IPS-11a (cell line): ENCODE data around the gene TEAD4.
"Not testable (repeated sequence)": the region's sequence is repeated elsewhere in the genome, so short reads cannot be mapped to it uniquely, and the experiment has no call there.

ENCODE experiments used
- H3K4me3 ChIP-seq: one replicate; pipeline ENCODE4 v1.5.1; 2013; ENCODE audit warnings: low read depth, low read length, control low read depth

TEAD4 gene

GRCh38 chr12:3045494-3045893 lies 86.3 kb downstream of the TEAD4 start:
- no peak overlapping the region for H3K4me3 ChIP-seq

- no peak overlapping the region for H3K4me3 ChIP-seq
Observed at GRCh38 chr12:3045989-3046388, 86.8 kb downstream of the TEAD4 start.

- no peak overlapping the region for H3K4me3 ChIP-seq
Observed at GRCh38 chr12:3046441-3047200, 87.4 kb downstream of the TEAD4 start.

- no peak overlapping the region for H3K4me3 ChIP-seq
Observed at GRCh38 chr12:3047961-3048360, 88.8 kb downstream of the TEAD4 start.

- H3K4me3 ChIP-seq: no peak overlapping the region
Observed at GRCh38 chr12:3048540-3048939, 89.3 kb downstream of the TEAD4 start.

- no peak overlapping the region for H3K4me3 ChIP-seq
Observed at GRCh38 chr12:3049176-3049575, 90.0 kb downstream of the TEAD4 start.

- no peak overlapping the region for H3K4me3 ChIP-seq
Observed at GRCh38 chr12:3049611-3050249, 90.5 kb downstream of the TEAD4 start.

- no peak overlapping the region for H3K4me3 ChIP-seq
Observed at GRCh38 chr12:3054374-3054773, 95.2 kb downstream of the TEAD4 start.

GRCh38 chr12:3055026-3055703 lies 96.0 kb downstream of the TEAD4 start:
- no peak overlapping the region for H3K4me3 ChIP-seq

- H3K4me3 ChIP-seq: no peak overlapping the region
Observed at GRCh38 chr12:3055704-3056467, 96.7 kb downstream of the TEAD4 start.

- H3K4me3 ChIP-seq: no peak overlapping the region
Observed at GRCh38 chr12:3061059-3061458, 101.9 kb downstream of the TEAD4 start.

GRCh38 chr12:3061501-3062215 lies 102.5 kb downstream of the TEAD4 start:
- no peak overlapping the region for H3K4me3 ChIP-seq

- no peak overlapping the region for H3K4me3 ChIP-seq
Observed at GRCh38 chr12:3065300-3065699, 106.1 kb downstream of the TEAD4 start.

GRCh38 chr12:3065846-3066245 lies 106.6 kb downstream of the TEAD4 start:
- not testable (repeated sequence) for H3K4me3 ChIP-seq

GRCh38 chr12:3069714-3070113 lies 110.5 kb downstream of the TEAD4 start:
- no peak overlapping the region for H3K4me3 ChIP-seq

GRCh38 chr12:3071107-3071506 lies 111.9 kb downstream of the TEAD4 start:
- no peak overlapping the region for H3K4me3 ChIP-seq

GRCh38 chr12:3071710-3072109 lies 112.5 kb downstream of the TEAD4 start:
- no peak overlapping the region for H3K4me3 ChIP-seq

- H3K4me3 ChIP-seq: no peak overlapping the region
Observed at GRCh38 chr12:3073438-3074250, 114.4 kb downstream of the TEAD4 start.

GRCh38 chr12:3075315-3075714 lies 116.1 kb downstream of the TEAD4 start:
- no peak overlapping the region for H3K4me3 ChIP-seq
